ENCODE measurements around the gene FCRL6.

DNA sequence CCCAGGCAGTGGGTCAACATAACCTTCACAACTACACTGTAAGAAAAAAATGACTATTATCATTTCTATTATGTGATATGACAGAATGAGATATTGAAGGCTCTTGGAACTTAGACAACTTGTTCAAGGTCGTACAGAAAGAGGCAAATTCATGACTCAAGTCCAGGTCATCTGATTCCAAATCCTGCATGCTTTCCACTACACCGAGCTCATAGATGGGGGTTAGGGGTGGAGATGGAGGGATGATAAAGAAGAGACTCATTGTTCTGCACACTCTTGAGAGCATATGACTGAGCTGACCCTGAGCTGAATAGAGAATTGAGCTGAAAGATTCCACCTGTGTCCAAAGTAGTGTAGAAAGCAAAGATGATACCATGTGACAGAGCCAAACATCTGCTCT lies 2.8 kb downstream of the FCRL6 start:
- no peak for TF ChIP-seq CTCF (IDR thresholded peaks at IDR 0.05; ENCODE audit: insufficient read depth, low read depth, low read length)
- no peak for TF ChIP-seq EZH2 (IDR thresholded peaks at IDR 0.05; ENCODE audit: insufficient read depth, low read length)

All from astrocyte (in vitro differentiated cells and primary cell).